HG02885 (cell line): Measurements from ENCODE around the gene SYNE1.

Experiments used
- ATAC-seq: cut with Tn5 transposase; IDR thresholded peaks from one replicate; pipeline ENCODE4 v1.9.1; 2021; ENCODE audit warnings: mild to moderate bottlenecking; ENCODE audit not compliant: unreplicated experiment, poor library complexity

Gene SYNE1

GRCh38 chr6:152248980-152249379 lies 388.2 kb downstream of the SYNE1 start:
- no peak for ATAC-seq

- ATAC-seq, result no peak
These were observed 390.4 kb downstream of the SYNE1 start for GRCh38 chr6:152246554-152247337.

DNA sequence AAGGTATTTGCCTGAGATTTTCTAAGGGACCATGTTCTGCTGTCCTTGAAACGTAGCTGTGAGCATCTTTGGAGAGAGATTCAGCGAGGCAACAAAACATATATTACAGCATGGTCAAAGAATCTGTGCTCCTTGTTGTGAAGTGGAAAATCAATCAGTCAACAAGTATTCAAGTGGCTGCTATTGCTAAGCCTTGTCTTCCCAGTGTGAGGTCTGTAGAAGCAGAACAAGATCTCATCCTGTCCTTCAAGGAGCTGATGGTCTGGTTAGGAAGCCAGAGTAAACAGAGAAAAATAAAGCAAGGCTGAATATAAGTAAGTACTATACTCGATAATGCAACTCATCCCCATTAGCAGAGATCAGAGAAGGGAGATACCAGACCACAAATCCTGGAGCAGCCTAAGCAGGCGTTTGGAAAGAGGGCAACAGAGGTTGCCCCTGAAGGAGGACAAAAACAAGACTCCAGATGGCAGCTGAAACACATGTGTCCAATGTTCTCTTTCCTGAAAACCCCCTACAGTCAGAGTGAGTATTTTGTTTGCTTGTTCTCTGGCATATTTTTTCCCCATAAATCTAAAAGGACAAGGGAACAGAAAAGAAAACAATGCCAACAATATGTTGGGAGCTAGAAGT lies 392.0 kb downstream of the SYNE1 start:
- ATAC-seq, result no peak

GRCh38 chr6:152241013-152241766 lies 396.0 kb downstream of the SYNE1 start:
- no peak for ATAC-seq

DNA sequence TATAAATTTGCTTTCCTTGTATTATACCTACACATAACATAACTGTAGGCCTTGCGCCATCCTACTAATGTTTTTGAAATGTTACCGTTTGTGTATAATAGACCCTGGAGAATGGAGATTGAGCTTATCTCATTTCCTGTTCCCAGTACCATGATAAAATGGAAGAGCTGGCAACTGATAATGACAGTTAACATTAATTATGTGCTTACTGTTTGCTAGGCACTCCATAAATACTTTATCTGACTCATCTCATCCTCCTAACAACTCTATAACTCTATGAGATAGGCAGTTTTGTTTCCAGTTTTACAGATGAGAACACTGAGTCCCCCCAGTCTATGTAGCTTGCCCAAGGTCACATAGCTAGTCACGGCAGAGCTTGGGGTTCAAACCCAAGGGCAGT lies 396.7 kb downstream of the SYNE1 start:
- no peak for ATAC-seq

DNA sequence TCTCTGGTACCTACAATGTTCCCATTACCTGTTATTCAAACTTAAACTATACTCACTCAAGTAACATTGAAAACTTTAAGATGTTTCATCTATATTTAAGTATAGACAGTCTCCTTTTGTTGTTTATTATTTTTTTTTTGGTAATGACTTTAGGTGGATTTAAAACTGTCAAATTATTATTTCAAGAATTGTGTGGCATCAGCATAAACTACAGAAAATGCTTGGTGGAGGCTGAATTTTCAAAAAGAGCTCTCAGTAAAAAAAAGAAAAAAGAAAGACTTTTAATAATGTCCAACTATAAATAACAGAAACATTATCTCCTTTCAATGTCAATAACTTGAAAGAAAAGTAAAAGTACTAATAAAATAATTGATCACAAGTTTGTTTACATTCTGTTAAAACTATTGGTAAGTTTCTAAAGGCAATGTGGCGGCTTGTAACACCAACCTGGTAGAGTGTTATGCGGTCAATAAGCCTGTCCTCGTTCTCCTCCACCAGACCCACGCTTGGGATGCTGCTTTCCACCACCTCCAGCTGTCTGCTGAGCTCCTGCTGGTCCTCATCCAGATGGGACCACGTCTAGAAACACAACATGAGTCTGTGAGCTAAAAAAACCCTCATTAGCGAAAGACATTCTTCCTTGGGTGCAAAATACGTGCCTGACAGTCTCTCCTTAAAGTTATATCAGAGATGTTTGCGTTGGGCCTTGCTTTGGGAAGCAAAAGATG lies 400.6 kb downstream of the SYNE1 start:
- no peak for ATAC-seq

DNA sequence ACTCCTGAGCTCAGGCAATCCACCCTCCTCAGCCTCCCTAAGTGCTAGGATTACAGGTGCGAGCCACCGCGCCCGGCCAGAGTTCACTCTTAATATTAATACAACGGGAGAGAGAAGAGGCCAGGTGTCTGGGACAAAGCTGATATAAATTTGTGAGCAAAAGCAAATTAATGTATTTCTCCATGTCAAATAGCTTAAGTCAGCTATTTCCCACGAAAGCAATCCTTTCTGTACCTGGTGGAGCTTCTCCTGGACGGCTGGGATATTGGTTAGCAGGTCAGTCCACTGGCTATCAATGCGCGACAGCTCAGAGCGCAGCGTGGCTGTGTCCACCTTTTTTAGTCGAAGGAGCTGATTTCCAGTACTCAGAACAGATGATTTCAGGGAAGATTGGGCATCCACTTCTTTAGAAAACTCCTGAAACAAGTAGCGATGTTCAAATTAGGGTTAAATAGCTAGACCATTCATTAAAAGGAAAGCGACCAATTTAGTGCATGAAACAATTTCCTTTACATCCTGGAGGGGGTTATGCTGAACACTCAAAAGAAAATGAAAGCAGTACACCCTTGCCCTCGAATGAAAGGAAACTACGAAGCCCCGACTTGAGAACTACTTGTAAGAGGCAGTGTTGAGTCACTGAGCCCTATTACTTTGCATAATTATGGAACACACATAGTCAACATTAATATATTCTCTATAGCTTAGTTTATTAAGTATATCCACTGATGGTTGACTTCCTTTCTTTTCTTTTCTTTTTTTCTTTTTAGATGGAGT lies 403.4 kb downstream of the SYNE1 start:
- no peak for ATAC-seq

DNA sequence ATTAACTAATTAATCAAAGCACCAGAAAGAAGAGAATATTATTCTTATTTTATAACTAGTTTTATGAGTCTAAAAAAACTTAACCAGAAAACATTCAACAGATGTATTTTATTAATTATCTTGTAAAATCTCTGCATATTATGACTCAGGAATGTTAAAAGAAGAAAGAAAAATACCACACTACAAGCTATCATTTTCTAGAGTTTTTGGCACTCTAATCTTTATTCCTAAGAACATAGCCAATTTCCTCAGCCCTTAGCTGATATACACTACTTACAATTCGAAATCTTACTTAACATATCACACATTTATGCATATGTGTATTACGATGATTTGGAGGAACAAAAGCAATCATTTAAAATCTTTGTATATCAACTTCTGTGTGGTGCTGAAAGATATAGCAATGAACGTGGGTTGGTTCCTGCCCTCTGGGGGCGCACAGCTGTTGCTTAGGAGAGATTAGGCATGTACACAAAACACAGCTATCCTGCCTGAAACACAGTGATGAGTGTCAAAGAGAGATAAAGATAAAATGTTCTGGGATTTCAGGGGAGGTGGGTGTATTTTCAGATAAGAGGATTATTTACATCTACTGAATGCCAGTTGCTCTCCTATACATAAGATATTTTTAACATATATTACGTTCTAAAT lies 404.5 kb downstream of the SYNE1 start:
- no peak for ATAC-seq

DNA sequence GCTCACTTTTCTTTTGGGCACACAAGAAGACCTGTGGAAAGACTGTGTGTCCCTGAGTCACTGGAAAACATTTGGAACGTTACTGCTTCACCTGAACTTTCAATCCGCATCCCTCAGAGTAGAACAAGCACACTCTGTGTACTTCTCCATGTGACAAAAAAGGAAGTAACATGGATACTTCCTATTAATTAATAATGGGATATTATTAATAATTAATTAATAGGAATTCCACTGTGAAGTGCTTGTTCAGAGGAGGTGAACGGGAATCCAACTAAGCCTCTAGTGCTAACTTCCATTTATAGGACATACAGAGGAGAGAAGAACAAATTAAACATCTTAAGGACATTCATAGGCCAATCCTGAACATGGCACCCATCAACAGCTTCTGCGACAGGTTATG lies 407.8 kb downstream of the SYNE1 start:
- no peak for ATAC-seq

DNA sequence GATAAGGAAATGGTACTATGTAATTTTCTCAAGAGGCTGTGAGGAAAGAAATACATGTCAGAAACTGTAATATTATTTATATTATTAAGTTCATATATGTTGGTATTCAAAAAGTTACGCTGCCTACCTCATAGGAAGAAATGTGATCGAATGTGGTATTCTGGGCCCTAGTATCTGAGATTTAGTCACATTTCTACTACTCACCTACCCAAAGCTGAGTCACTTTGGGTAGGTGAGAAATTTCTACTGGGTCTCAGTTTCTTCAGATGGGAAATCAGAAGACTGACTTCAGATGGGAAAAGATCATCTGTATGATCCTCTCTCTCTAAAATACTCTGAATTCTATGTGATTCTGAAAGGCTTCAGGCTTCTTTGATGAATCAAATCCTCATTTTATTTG lies 411.0 kb downstream of the SYNE1 start:
- ATAC-seq, result no peak

DNA sequence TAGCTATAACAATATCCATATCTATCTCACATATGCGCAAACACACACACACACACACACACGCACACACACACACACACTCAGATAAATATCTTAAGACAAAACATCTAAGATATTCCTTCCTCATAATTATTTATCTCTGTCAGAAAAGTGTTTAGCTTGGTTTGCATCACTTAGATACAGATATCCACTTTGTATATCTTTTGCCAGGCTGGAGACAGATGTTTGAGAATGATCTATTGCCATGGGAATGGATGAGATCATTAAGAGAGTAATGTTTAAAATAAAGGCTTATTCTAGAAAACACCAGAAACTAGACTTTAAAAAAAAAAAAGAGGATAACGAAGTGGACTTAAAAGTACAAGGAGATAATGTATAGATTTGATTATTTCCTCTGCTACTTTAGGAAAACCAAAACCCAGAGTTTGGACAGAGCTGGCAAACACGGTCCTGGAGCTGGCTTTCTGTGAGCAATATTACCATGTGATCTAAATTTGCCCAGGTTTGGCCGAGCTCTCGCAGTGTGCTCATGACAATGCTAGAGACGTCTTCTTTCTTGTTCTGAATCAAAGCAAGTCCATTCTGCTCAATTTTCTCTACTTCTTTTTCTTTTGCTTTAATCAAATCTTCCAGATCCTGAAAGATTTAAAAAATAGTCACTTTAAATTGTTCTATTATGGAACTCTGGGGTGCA lies 411.8 kb downstream of the SYNE1 start:
- no peak for ATAC-seq

DNA sequence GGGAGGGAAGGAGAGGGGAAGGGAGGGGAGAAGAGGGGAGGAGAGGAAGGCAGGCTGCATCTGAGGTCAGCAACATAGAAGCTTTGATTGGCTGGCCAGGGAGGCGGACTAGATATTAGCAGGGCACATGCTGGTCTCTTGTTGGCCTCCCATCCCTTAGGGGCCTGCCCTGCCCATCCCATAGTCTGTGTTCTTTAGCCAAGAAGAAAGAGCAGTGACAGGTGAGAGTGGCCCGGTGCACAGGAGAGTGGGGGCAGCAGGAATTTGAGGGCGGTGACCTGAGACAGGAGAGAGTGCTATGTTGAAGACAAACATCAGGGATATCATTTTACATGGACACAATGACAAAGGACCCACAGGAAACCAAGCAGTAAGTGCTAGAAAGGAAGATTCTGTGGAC lies 413.5 kb downstream of the SYNE1 start:
- no peak for ATAC-seq

DNA sequence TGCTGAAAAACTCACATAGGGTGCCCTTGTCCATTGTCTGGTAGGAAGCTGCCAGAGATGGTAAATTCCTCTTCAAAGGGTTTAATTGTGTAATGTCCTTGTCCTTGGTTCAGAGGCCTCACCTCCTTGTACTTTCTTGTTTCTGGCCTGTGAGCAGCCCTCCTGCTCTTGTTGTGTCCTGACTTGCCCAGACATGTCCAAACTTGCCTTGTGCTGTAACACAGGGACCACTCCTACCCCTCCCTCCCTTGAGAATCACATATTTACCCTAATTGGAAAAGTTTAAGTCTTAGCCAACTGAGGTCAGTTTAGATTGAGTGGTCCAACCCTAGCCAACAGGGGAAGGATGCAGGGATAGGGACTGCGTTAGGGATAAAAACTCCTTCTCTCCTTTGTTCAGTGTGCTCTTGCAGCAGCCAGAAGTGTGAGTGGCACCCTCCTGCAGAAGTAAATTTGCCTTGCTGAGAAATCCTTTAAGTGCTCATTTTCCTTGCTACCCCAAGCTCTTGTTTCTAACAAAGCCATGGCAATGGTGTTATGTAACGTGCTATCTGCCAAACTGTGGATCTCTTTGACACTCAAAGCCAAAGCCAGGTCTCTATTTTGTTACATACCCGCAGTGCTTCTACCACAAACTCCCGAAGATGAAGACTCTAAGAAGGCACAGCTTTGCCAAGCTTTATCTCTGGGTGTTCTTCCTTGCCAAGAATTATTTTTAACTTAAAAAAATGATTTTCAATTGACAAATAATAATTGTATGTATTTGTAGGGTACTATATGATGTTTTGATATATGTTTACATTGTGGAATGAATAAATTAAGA lies 415.1 kb downstream of the SYNE1 start:
- ATAC-seq, result no peak

- ATAC-seq, result no peak
These were observed 416.4 kb downstream of the SYNE1 start for GRCh38 chr6:152220786-152221185.

DNA sequence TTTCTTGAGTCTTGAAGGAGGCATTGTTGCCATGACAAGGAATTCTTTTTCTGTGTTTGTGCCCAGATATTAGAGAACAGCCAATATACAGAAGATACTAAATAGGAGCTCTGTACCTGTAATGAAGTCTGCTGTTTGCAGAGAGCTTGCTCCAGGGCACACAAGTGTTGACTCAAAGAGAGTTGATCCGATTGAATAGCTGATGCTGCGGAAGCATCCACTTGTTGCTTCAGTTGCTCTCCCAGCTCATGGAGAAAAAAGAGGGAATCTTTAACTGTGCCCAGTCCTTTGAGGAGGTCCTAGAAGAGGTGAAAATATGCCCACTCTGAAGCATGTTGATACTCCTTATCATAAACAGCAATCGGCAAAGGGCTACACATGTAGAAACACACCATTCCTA lies 418.3 kb downstream of the SYNE1 start:
- ATAC-seq, result no peak

GRCh38 chr6:152212437-152212836 lies 424.7 kb downstream of the SYNE1 start:
- no peak for ATAC-seq

DNA sequence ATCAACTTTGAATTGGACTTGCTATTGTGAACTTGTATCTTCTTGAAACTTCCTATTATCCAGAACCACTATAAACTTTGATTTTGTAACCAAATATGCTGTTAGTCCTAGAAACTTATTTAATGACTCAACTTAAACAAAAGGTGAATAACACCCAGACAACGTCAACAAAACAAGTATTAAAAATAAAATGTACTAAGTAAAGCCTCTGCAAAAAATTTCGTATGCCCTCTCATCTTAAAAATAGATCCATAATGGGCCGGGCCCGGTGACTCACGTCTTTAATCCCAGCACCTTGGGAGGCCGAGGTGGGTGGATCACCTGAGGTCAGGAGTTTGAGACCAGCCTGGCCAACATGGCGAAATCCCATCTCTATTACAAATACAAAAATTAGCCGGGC lies 428.0 kb downstream of the SYNE1 start:
- no peak for ATAC-seq
